ENCODE measurements around the gene DUSP22.

DUSP22 gene

GRCh38 chr6:380234-381218, 88.2 kb downstream of the DUSP22 start:
- H4K5ac ChIP-seq (ENCODE audit: low read length): no peak overlapping the region
- no peak overlapping the region for H3K18ac ChIP-seq (ENCODE audit: low read length)
- no peak overlapping the region for H3K23ac ChIP-seq (ENCODE audit: low read length)
- no peak for DNase-seq
- no peak overlapping the region for H4K8ac ChIP-seq (ENCODE audit: low read depth, low read length)
- no peak overlapping the region for H3K27ac ChIP-seq (ENCODE audit: low read depth, low read length)
- no peak overlapping the region for H2BK15ac ChIP-seq (replicated peaks; ENCODE audit: low read depth)
- no peak overlapping the region for H3K4me3 ChIP-seq (ENCODE audit: low read length)
- no peak overlapping the region for H3K4ac ChIP-seq (ENCODE audit: low read depth, low read length)
- no peaks in the 10 kb centered on the region for H3K27me3 ChIP-seq (ENCODE audit: insufficient read depth, low read length, poor library complexity)
- H3K4me2 ChIP-seq (ENCODE audit: low read length): no peak overlapping the region
- H3K9ac ChIP-seq (ENCODE audit: low read length): no peak overlapping the region
- no CpG with 5 or more reads among the region's 26 CpGs for WGBS (ENCODE audit: extremely low coverage, insufficient coverage, low lambda C conversion rate)
- no peak overlapping the region for H2BK5ac ChIP-seq (ENCODE audit: low read length)
- no peak overlapping the region for H3K56ac ChIP-seq (ENCODE audit: low read length)
- no peaks in the 10 kb centered on the region for H3K79me2 ChIP-seq (ENCODE audit: control insufficient read depth, insufficient read depth, low read length)
- no peaks in the 10 kb centered on the region for H3K79me1 ChIP-seq (ENCODE audit: low read length)
- H2AK5ac ChIP-seq (ENCODE audit: low read length): no peak overlapping the region
- H2BK120ac ChIP-seq (ENCODE audit: low read depth, low read length): no peak overlapping the region
- H3K4me1 ChIP-seq (ENCODE audit: control insufficient read depth, low read depth, low read length): no peaks in the 10 kb centered on the region
- no peaks in the 10 kb centered on the region for H3K36me3 ChIP-seq (ENCODE audit: control insufficient read depth, insufficient read depth, low read length)

GRCh38 chr6:381742-382461, 89.6 kb downstream of the DUSP22 start:
- H3K56ac ChIP-seq (ENCODE audit: low read length): no peak overlapping the region
- H3K4ac ChIP-seq (ENCODE audit: low read depth, low read length): no peak overlapping the region
- H3K4me2 ChIP-seq (ENCODE audit: low read length): no peak overlapping the region
- no peak overlapping the region for H3K27ac ChIP-seq (ENCODE audit: low read depth, low read length)
- H3K79me2 ChIP-seq (ENCODE audit: control insufficient read depth, insufficient read depth, low read length): no peaks in the 10 kb centered on the region
- H4K5ac ChIP-seq (ENCODE audit: low read length): no peak overlapping the region
- no peak overlapping the region for H3K23ac ChIP-seq (ENCODE audit: low read length)
- H2BK120ac ChIP-seq (ENCODE audit: low read depth, low read length): no peak overlapping the region
- H3K4me3 ChIP-seq (ENCODE audit: low read length): no peak overlapping the region
- H3K18ac ChIP-seq (ENCODE audit: low read length): no peak overlapping the region
- H3K4me1 ChIP-seq (ENCODE audit: control insufficient read depth, low read depth, low read length): no peaks in the 10 kb centered on the region
- no peak overlapping the region for H4K8ac ChIP-seq (ENCODE audit: low read depth, low read length)
- DNase-seq: no peak
- no peak overlapping the region for H2AK5ac ChIP-seq (ENCODE audit: low read length)
- no peaks in the 10 kb centered on the region for H3K27me3 ChIP-seq (ENCODE audit: insufficient read depth, low read length, poor library complexity)
- H3K36me3 ChIP-seq (ENCODE audit: control insufficient read depth, insufficient read depth, low read length): no peaks in the 10 kb centered on the region
- no peaks in the 10 kb centered on the region for H3K79me1 ChIP-seq (ENCODE audit: low read length)
- H2BK5ac ChIP-seq (ENCODE audit: low read length): no peak overlapping the region
- H2BK15ac ChIP-seq (replicated peaks; ENCODE audit: low read depth): no peak overlapping the region
- H3K9ac ChIP-seq (ENCODE audit: low read length): no peak overlapping the region
- no CpG with 5 or more reads among the region's 17 CpGs for WGBS (ENCODE audit: extremely low coverage, insufficient coverage, low lambda C conversion rate)

GRCh38 chr6:382883-383810, 90.9 kb downstream of the DUSP22 start:
- H3K36me3 ChIP-seq (ENCODE audit: control insufficient read depth, insufficient read depth, low read length): no peaks in the 10 kb centered on the region
- H3K9ac ChIP-seq (ENCODE audit: low read length): no peak overlapping the region
- H3K18ac ChIP-seq (ENCODE audit: low read length): no peak overlapping the region
- no peak for DNase-seq
- no peak overlapping the region for H2BK120ac ChIP-seq (ENCODE audit: low read depth, low read length)
- H3K56ac ChIP-seq (ENCODE audit: low read length): no peak overlapping the region
- no peak overlapping the region for H2BK5ac ChIP-seq (ENCODE audit: low read length)
- no peak overlapping the region for H3K4ac ChIP-seq (ENCODE audit: low read depth, low read length)
- H2BK15ac ChIP-seq (replicated peaks; ENCODE audit: low read depth): no peak overlapping the region
- H3K79me2 ChIP-seq (ENCODE audit: control insufficient read depth, insufficient read depth, low read length): no peaks in the 10 kb centered on the region
- H3K23ac ChIP-seq (ENCODE audit: low read length): no peak overlapping the region
- H3K27ac ChIP-seq (ENCODE audit: low read depth, low read length): no peak overlapping the region
- H3K4me3 ChIP-seq (ENCODE audit: low read length): no peak overlapping the region
- no peak overlapping the region for H3K4me2 ChIP-seq (ENCODE audit: low read length)
- H2AK5ac ChIP-seq (ENCODE audit: low read length): no peak overlapping the region
- H4K5ac ChIP-seq (ENCODE audit: low read length): no peak overlapping the region
- no peaks in the 10 kb centered on the region for H3K27me3 ChIP-seq (ENCODE audit: insufficient read depth, low read length, poor library complexity)
- H4K8ac ChIP-seq (ENCODE audit: low read depth, low read length): no peak overlapping the region
- H3K4me1 ChIP-seq (ENCODE audit: control insufficient read depth, low read depth, low read length): no peaks in the 10 kb centered on the region
- no peaks in the 10 kb centered on the region for H3K79me1 ChIP-seq (ENCODE audit: low read length)
- no CpG with 5 or more reads among the region's 22 CpGs for WGBS (ENCODE audit: extremely low coverage, insufficient coverage, low lambda C conversion rate)

DNA sequence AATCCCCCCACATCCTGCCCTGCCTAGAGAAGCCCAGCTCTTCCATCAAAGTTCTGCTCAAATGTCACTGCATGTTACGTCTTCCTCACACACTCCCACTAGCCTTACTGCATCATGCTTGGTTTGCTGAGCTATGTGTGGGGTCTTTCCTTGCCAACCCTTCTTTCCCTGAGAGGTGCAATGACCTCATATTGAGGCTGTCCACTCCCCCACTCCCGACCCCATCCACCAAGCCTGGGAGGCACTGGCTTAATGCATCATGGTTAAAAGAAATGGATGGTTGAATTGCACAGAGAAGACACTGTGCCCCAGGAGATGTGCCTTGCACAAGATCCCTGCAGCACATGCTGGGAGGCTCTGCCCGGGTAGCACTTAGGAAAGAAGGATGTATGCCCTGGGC, 91.6 kb downstream of the DUSP22 start:
- Histone ChIP-seq H3K79me1 (ENCODE audit: low read length) (no peaks in the 10 kb centered on the region), H3K27ac (ENCODE audit: low read depth, low read length) (no peak overlapping the region), H4K8ac (ENCODE audit: low read depth, low read length) (no peak overlapping the region), H3K56ac (ENCODE audit: low read length) (no peak overlapping the region), H3K9ac (ENCODE audit: low read length) (no peak overlapping the region), H3K4ac (ENCODE audit: low read depth, low read length) (no peak overlapping the region), H2BK5ac (ENCODE audit: low read length) (no peak overlapping the region), H2AK5ac (ENCODE audit: low read length) (no peak overlapping the region), H2BK120ac (ENCODE audit: low read depth, low read length) (no peak overlapping the region), H2BK15ac (replicated peaks; ENCODE audit: low read depth) (no peak overlapping the region), H3K27me3 (ENCODE audit: insufficient read depth, low read length, poor library complexity) (no peaks in the 10 kb centered on the region), H4K5ac (ENCODE audit: low read length) (no peak overlapping the region), H3K18ac (ENCODE audit: low read length) (no peak overlapping the region), H3K4me1 (ENCODE audit: control insufficient read depth, low read depth, low read length) (no peaks in the 10 kb centered on the region), H3K4me3 (ENCODE audit: low read length) (no peak overlapping the region), H3K79me2 (ENCODE audit: control insufficient read depth, insufficient read depth, low read length) (no peaks in the 10 kb centered on the region), H3K36me3 (ENCODE audit: control insufficient read depth, insufficient read depth, low read length) (no peaks in the 10 kb centered on the region), H3K4me2 (ENCODE audit: low read length) (no peak overlapping the region), H3K23ac (ENCODE audit: low read length) (no peak overlapping the region)
- no peak for DNase-seq
- WGBS (ENCODE audit: extremely low coverage, insufficient coverage, low lambda C conversion rate): no CpG with 5 or more reads among the region's 3 CpGs

- WGBS (ENCODE audit: extremely low coverage, insufficient coverage, low lambda C conversion rate): no CpG with 5 or more reads among the region's 6 CpGs
- DNase-seq: no peak
- no peaks in the 10 kb centered on the region for H3K79me2 ChIP-seq (ENCODE audit: control insufficient read depth, insufficient read depth, low read length)
Measured at GRCh38 chr6:384898-385297, 92.6 kb downstream of the DUSP22 start.

More at GRCh38 chr6:384898-385297, 92.6 kb downstream of the DUSP22 start:
- Histone ChIP-seq H3K4me2 (ENCODE audit: low read length) (no peak overlapping the region), H3K18ac (ENCODE audit: low read length) (no peak overlapping the region), H3K23ac (ENCODE audit: low read length) (no peak overlapping the region), H3K79me1 (ENCODE audit: low read length) (no peaks in the 10 kb centered on the region), H3K27ac (ENCODE audit: low read depth, low read length) (no peak overlapping the region), H3K4me3 (ENCODE audit: low read length) (no peak overlapping the region), H2AK5ac (ENCODE audit: low read length) (no peak overlapping the region), H2BK15ac (replicated peaks; ENCODE audit: low read depth) (no peak overlapping the region), H4K5ac (ENCODE audit: low read length) (no peak overlapping the region), H3K36me3 (ENCODE audit: control insufficient read depth, insufficient read depth, low read length) (no peaks in the 10 kb centered on the region), H2BK120ac (ENCODE audit: low read depth, low read length) (no peak overlapping the region), H3K56ac (ENCODE audit: low read length) (no peak overlapping the region), H3K9ac (ENCODE audit: low read length) (no peak overlapping the region), H4K8ac (ENCODE audit: low read depth, low read length) (no peak overlapping the region), H3K4ac (ENCODE audit: low read depth, low read length) (no peak overlapping the region), H2BK5ac (ENCODE audit: low read length) (no peak overlapping the region), H3K27me3 (ENCODE audit: insufficient read depth, low read length, poor library complexity) (peaks cover 2% of the 10 kb centered on the region), H3K4me1 (ENCODE audit: control insufficient read depth, low read depth, low read length) (no peaks in the 10 kb centered on the region)

All from mesendoderm (in vitro differentiated cells).